ENCODE results near the gene POLR3K. TPM values are rescaled to one million over a fixed set of nuclear protein-coding genes. Genes with fewer than 3 reads are reported as not detected.

The POLR3K gene
- total RNA-seq, 1 experiment from 2014 or later, result 40.1 TPM

DNA sequence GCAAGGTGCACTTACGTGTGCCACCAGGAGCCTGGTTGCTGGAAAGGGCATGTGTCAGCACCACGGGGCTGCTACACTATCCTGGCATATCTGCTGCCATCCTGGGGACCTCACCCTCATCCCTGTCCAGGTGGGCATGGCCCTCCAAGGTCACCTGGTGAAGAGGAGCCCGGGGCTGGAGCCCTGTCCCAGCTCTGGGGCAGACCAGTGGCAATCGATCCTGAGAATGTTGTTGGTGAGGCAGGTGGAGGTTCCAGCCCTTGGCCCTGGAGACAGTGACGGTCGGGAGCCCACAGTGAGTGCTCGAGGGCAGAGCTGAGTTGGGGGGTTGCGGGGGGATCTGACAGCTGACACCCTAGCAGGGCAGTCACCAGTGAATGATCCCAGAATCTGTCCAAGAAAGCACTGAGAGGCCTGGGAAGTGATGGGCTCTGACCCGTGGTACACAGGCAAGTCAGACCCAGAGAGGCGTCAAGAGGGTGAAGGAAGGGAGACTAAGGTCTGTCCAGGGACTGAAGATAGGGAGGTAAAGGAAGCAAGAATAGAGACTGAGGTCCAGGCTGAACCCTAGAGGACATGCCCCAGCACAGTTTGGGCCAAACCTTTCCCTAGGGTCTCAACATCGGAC lies 17.6 kb downstream of the POLR3K start (continued):
- TF ChIP-seq, protein P1, sequence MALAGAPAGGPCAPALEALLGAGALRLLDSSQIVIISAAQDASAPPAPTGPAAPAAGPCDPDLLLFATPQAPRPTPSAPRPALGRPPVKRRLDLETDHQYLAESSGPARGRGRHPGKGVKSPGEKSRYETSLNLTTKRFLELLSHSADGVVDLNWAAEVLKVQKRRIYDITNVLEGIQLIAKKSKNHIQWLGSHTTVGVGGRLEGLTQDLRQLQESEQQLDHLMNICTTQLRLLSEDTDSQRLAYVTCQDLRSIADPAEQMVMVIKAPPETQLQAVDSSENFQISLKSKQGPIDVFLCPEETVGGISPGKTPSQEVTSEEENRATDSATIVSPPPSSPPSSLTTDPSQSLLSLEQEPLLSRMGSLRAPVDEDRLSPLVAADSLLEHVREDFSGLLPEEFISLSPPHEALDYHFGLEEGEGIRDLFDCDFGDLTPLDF (CRISPR knock-in tag; IDR thresholded peaks at IDR 0.05), result no peak
- TF ChIP-seq, protein P2, sequence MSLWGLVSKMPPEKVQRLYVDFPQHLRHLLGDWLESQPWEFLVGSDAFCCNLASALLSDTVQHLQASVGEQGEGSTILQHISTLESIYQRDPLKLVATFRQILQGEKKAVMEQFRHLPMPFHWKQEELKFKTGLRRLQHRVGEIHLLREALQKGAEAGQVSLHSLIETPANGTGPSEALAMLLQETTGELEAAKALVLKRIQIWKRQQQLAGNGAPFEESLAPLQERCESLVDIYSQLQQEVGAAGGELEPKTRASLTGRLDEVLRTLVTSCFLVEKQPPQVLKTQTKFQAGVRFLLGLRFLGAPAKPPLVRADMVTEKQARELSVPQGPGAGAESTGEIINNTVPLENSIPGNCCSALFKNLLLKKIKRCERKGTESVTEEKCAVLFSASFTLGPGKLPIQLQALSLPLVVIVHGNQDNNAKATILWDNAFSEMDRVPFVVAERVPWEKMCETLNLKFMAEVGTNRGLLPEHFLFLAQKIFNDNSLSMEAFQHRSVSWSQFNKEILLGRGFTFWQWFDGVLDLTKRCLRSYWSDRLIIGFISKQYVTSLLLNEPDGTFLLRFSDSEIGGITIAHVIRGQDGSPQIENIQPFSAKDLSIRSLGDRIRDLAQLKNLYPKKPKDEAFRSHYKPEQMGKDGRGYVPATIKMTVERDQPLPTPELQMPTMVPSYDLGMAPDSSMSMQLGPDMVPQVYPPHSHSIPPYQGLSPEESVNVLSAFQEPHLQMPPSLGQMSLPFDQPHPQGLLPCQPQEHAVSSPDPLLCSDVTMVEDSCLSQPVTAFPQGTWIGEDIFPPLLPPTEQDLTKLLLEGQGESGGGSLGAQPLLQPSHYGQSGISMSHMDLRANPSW (CRISPR knock-in tag; conservative IDR thresholded peaks at IDR 0.05; ENCODE audit: low read depth), result no peak
- TF ChIP-seq, protein P3, sequence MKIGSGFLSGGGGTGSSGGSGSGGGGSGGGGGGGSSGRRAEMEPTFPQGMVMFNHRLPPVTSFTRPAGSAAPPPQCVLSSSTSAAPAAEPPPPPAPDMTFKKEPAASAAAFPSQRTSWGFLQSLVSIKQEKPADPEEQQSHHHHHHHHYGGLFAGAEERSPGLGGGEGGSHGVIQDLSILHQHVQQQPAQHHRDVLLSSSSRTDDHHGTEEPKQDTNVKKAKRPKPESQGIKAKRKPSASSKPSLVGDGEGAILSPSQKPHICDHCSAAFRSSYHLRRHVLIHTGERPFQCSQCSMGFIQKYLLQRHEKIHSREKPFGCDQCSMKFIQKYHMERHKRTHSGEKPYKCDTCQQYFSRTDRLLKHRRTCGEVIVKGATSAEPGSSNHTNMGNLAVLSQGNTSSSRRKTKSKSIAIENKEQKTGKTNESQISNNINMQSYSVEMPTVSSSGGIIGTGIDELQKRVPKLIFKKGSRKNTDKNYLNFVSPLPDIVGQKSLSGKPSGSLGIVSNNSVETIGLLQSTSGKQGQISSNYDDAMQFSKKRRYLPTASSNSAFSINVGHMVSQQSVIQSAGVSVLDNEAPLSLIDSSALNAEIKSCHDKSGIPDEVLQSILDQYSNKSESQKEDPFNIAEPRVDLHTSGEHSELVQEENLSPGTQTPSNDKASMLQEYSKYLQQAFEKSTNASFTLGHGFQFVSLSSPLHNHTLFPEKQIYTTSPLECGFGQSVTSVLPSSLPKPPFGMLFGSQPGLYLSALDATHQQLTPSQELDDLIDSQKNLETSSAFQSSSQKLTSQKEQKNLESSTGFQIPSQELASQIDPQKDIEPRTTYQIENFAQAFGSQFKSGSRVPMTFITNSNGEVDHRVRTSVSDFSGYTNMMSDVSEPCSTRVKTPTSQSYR (CRISPR knock-in tag; IDR thresholded peaks at IDR 0.05), result no peak
- TF ChIP-seq, protein P4, sequence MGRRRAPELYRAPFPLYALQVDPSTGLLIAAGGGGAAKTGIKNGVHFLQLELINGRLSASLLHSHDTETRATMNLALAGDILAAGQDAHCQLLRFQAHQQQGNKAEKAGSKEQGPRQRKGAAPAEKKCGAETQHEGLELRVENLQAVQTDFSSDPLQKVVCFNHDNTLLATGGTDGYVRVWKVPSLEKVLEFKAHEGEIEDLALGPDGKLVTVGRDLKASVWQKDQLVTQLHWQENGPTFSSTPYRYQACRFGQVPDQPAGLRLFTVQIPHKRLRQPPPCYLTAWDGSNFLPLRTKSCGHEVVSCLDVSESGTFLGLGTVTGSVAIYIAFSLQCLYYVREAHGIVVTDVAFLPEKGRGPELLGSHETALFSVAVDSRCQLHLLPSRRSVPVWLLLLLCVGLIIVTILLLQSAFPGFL (CRISPR knock-in tag; IDR thresholded peaks at IDR 0.05; ENCODE audit: borderline replicate concordance), result no peak
- TF ChIP-seq, protein P5, sequence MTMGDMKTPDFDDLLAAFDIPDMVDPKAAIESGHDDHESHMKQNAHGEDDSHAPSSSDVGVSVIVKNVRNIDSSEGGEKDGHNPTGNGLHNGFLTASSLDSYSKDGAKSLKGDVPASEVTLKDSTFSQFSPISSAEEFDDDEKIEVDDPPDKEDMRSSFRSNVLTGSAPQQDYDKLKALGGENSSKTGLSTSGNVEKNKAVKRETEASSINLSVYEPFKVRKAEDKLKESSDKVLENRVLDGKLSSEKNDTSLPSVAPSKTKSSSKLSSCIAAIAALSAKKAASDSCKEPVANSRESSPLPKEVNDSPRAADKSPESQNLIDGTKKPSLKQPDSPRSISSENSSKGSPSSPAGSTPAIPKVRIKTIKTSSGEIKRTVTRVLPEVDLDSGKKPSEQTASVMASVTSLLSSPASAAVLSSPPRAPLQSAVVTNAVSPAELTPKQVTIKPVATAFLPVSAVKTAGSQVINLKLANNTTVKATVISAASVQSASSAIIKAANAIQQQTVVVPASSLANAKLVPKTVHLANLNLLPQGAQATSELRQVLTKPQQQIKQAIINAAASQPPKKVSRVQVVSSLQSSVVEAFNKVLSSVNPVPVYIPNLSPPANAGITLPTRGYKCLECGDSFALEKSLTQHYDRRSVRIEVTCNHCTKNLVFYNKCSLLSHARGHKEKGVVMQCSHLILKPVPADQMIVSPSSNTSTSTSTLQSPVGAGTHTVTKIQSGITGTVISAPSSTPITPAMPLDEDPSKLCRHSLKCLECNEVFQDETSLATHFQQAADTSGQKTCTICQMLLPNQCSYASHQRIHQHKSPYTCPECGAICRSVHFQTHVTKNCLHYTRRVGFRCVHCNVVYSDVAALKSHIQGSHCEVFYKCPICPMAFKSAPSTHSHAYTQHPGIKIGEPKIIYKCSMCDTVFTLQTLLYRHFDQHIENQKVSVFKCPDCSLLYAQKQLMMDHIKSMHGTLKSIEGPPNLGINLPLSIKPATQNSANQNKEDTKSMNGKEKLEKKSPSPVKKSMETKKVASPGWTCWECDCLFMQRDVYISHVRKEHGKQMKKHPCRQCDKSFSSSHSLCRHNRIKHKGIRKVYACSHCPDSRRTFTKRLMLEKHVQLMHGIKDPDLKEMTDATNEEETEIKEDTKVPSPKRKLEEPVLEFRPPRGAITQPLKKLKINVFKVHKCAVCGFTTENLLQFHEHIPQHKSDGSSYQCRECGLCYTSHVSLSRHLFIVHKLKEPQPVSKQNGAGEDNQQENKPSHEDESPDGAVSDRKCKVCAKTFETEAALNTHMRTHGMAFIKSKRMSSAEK (CRISPR knock-in tag; IDR thresholded peaks at IDR 0.05; ENCODE audit: borderline replicate concordance), result no peak
- TF ChIP-seq NFE2L1 (CRISPR knock-in tag; IDR thresholded peaks at IDR 0.05) (no peak), KAT7 (CRISPR knock-in tag; IDR thresholded peaks at IDR 0.05; ENCODE audit: borderline replicate concordance) (no peak), RORB (CRISPR knock-in tag; IDR thresholded peaks at IDR 0.05) (no peak), TCF7 (CRISPR knock-in tag; IDR thresholded peaks at IDR 0.05; ENCODE audit: low read depth) (no peak)
- TF ChIP-seq, protein P6, sequence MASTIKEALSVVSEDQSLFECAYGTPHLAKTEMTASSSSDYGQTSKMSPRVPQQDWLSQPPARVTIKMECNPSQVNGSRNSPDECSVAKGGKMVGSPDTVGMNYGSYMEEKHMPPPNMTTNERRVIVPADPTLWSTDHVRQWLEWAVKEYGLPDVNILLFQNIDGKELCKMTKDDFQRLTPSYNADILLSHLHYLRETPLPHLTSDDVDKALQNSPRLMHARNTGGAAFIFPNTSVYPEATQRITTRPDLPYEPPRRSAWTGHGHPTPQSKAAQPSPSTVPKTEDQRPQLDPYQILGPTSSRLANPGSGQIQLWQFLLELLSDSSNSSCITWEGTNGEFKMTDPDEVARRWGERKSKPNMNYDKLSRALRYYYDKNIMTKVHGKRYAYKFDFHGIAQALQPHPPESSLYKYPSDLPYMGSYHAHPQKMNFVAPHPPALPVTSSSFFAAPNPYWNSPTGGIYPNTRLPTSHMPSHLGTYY (CRISPR knock-in tag; IDR thresholded peaks at IDR 0.05), result no peak

DNA sequence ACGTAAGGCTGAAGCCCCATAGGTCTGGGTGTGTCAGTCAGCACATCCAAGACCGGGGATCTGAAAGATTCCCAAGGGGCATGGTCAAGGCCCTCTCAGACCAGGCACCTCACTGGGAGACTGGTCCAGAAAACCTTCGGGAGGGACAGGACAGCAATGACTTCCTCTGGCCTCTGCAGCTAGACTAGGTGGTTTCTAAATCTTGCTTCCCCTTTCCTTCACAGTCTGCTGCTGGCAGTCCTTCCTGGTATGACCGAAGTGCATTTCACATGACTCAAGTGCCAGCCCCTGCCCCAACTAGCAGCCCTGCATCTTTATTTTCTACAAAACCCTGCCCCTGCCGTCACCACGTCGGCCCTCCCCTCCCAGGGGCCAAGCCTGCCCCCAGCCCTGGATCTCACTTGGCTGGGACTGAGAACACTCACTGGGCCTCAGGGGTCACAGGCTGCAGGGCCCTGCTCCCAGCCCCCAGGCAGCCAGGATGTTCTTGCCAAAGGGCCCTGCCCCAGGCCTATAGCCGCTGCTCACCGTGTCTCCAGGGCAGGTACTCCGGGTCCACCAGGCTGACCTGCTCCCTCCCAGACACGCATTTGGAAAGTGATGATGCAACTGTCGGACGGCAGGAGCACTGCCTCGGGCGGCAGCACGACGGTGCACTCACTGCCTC lies 18.3 kb downstream of the POLR3K start:
- Mint-ChIP-seq H3K9me3 (no peaks in the 10 kb centered on the region), H3K4me3 (no peak overlapping the region), H3K27me3 (ENCODE audit: low read depth) (no peaks in the 10 kb centered on the region), H3K4me1 (no peaks in the 10 kb centered on the region; the same call in 1 of the 2 replicates), H3K36me3 (peaks cover 11% of the 10 kb centered on the region), H3K27ac (no peak overlapping the region)
- no peak for ATAC-seq
- no peak for DNase-seq (ENCODE audit: low spot score)
- ChIA-PET POLR2A (no interaction called here), CTCF (no interaction called here)
- TF ChIP-seq GABPB1 (CRISPR knock-in tag; IDR thresholded peaks at IDR 0.05) (peak; percentile 82), SP1 (CRISPR knock-in tag; conservative IDR thresholded peaks at IDR 0.05) (no peak)
